ENCODE measurements around the gene ITIH1.

Gene ITIH1

GRCh38 chr3:52791366-52791765 lies 14.0 kb downstream of the ITIH1 start:
- DNase-seq = no peak

GRCh38 chr3:52791928-52792327 lies 14.5 kb downstream of the ITIH1 start:
- no peak for DNase-seq

- no peak for DNase-seq
These were observed 15.0 kb downstream of the ITIH1 start for GRCh38 chr3:52792413-52792812.

- no peak for DNase-seq
These were observed 15.7 kb downstream of the ITIH1 start for GRCh38 chr3:52792961-52793695.

GRCh38 chr3:52793702-52794611 lies 16.6 kb downstream of the ITIH1 start:
- DNase-seq = no peak

- DNase-seq = no peak
These were observed 17.3 kb downstream of the ITIH1 start, which contains the start of gene ITIH3 for GRCh38 chr3:52794612-52795099. Gene ITIH3 (plus strand): TSS chr3:52794796. CDS start chr3:52794804, 8 bp downstream.

GRCh38 chr3:52795298-52795900 lies 18.0 kb downstream of the ITIH1 start:
- no peak for DNase-seq

GRCh38 chr3:52796411-52796810 lies 19.0 kb downstream of the ITIH1 start:
- no peak for DNase-seq

- no peak for DNase-seq
These were observed 21.1 kb downstream of the ITIH1 start for GRCh38 chr3:52798376-52798977.

- no peak for DNase-seq
These were observed 21.6 kb downstream of the ITIH1 start for GRCh38 chr3:52798978-52799476.

GRCh38 chr3:52800079-52800478 lies 22.7 kb downstream of the ITIH1 start:
- DNase-seq = no peak

GRCh38 chr3:52801839-52802238 lies 24.4 kb downstream of the ITIH1 start:
- DNase-seq = no peak

- no peak for DNase-seq
These were observed 28.1 kb downstream of the ITIH1 start for GRCh38 chr3:52805270-52806039.

- DNase-seq = no peak
These were observed 31.8 kb downstream of the ITIH1 start for GRCh38 chr3:52809149-52809548.

GRCh38 chr3:52809662-52810377 lies 32.4 kb downstream of the ITIH1 start:
- DNase-seq = no peak

GRCh38 chr3:52810923-52811322 lies 33.5 kb downstream of the ITIH1 start:
- no peak for DNase-seq

GRCh38 chr3:52811452-52812011 lies 34.1 kb downstream of the ITIH1 start:
- no peak for DNase-seq

- no peak for DNase-seq
These were observed 36.4 kb downstream of the ITIH1 start for GRCh38 chr3:52813810-52814209.

- no peak for DNase-seq
These were observed 38.8 kb downstream of the ITIH1 start for GRCh38 chr3:52816199-52816598.

- DNase-seq = no peak
These were observed 39.3 kb downstream of the ITIH1 start for GRCh38 chr3:52816654-52817053.

- DNase-seq = no peak
These were observed 39.8 kb downstream of the ITIH1 start for GRCh38 chr3:52817221-52817620.
